Epithelial cell of prostate (primary cell): Measurements from ENCODE around the gene RRP12.
"Not testable (repeated sequence)": the region's sequence is repeated elsewhere in the genome, so short reads cannot be mapped to it uniquely, and the experiment has no call there.

Experiments
- DNase-seq: peaks from one replicate; pipeline ENCODE4 v3.0.0-alpha.2; 2011; ENCODE audit warnings: low read depth, low spot score
- H3K27ac ChIP-seq: fragments of 450-650 bp; 2 replicates; pipeline ENCODE4 v1.5.1; 2017; ENCODE audit warnings: mild to moderate bottlenecking

RRP12 gene

DNA sequence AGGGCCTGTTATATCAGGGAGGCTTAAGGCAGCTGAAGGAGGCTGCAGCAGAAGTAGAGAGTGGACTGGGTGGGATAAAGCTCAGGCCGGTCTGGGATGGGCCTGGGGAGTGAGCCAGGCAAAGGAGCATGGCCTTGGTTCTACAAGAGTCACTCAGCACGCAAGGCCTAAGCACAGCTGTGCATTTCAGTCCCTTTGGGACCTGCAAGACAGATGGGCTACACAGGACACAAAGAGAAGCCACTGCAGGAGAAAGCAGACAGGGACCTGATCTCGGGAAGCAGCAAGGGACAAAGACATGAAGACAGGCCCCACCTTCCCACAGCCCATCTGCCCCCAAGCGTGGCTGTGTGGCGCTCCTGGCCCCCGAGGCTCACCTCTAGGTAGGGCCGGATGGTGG, 29.4 kb downstream of the RRP12 start:
- H3K27ac ChIP-seq = no peak overlapping the region
- no peak for DNase-seq

DNA sequence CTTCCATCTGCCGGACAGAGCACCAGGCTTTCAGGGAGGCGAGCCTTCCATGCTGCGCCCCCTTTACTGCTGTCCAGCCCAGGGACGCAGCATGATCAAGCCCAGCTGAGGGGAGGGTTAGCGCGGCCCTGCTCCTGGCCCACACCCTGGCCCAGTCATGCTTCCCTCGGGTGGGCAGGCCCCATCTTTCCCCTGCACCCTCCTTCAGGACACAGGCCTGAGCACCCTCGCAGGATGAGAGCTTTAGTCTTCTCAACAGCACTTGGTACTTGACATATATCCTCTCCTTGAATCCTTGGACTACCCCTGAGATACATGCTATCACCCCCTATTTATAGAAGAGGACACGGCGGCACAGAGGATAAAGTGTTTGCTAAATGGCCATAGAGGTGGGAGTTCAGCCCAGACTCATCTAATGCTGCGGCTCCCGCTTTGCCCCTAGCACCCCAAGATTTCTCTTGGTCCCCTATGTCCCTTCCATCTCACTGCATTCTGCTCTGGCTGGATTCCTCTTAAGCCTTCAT, 34.0 kb downstream of the RRP12 start:
- DNase-seq = no peak
- H3K27ac ChIP-seq = no peak overlapping the region

DNA sequence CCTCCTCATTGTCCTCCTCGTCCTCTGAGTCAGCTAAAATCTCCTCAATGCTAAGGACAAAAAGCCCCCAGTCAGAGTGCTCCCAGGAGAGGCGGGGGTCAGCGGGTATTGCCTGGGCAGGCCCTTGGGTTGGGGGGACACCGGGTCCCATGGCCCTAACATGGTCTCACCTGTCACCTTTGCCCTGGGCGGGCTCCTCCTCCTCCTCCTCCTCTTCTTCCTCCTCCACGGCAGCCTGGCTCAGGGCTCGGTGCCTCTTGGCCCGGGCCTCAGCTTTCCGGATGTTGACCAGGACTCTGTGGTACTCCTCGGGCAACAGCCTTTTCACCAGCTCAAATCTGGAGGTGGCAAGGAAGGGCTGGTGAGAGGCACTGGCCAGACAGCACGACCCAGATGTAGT, 34.6 kb downstream of the RRP12 start:
- DNase-seq = no peak
- H3K27ac ChIP-seq = no peak overlapping the region

DNA sequence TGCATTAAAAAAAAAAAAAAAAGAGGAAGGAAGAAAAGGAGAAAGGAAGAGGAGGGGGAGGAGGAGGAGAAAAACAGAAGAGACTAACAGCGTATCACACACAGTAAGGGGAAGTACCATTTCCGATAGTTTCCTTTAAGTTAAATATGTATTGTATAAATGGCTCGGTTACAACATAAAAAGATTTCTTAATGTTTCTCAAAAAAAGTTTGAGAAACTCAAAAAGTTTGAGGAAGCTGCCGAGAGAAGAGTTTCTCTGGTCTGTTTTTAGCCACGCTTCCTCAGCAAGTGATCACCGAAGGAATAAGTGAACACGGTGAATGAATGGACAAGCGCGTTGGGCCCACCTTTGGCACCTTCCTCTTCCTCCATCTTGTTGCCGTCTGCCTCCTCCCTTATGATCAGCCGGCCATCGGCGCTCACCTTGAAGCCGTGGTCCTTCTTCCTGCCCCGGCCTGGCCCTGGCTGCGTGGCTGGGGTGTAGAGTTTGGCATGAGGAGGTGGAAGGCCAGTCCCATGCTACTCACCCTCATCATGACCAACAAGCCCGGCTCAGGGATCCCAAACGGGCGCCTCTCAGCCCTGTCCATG, 35.3 kb downstream of the RRP12 start:
- no peak overlapping the region for H3K27ac ChIP-seq
- DNase-seq = no peak

DNA sequence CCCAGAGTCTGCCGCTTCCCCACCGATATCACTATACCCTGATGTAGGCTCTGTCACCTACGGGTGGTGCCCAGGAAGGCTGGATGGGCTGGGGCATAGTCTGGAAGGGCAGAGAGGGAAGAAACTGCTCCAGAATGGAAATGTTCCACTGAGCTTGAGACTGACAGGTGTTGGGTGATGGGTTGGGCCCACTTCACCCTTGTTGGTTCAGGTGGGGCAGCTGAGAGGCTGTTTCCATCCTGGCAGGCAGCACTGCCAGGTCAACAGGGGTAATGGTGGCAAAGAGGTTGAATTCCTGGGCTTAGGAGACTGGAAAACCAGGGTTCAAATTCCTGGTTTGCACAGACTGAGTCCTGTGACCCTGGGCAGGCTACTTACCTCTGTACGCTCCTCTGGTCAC, 38.1 kb downstream of the RRP12 start:
- no peak overlapping the region for H3K27ac ChIP-seq
- no peak for DNase-seq

DNA sequence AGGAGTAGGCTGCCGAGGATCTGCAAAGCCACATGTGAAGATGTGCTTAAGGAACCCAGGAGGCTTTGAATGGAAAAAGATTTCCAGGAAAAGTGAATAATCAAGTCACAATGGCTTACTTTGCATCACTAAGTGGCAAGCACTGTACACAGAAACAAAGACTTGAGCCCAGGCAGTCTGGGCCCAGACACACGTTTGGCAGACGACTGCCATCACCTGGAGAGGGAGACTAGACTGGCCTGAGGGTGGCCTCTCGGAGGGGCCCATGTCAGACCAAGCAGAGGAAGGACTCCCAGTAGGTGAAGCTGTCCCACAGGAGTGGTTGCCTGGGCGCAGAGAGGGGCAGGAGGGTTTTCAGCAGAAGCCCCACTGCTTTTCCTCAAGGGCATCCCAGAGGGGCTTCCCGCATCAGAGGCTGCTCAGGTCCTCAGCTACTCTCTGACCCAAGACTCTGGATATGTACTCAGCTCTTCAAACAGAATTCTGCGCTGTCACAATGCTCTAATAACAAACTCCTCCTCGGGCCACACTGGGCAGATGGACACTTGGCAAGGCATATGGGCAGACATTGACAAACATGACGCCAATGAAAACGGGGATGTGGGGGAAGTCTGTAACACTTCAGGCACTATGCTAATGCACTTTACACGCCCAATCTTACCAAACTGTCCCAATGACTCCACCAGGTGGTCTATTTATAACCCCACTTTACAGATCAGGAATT, 38.7 kb downstream of the RRP12 start:
- DNase-seq = no peak
- H3K27ac ChIP-seq = no peak overlapping the region

DNA sequence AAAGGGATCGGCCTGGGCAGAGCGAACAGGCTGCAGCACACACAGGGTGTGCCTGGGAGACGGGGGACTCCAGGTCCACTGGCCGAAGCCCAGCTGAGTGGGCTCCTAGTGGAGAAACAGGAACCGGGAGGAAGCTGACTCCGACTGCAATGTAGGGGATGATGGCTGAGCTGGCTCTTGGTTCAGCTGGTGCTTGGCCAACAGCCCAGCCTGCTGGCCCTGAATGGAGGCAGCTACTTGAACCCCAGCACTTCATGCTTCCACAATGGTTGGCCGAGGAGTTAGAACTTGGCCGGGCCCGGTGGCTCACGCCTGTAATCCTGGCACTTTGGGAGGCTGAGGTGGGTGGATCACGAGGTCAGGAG, 39.6 kb downstream of the RRP12 start:
- no peak for DNase-seq
- H3K27ac ChIP-seq = no peak overlapping the region

DNA sequence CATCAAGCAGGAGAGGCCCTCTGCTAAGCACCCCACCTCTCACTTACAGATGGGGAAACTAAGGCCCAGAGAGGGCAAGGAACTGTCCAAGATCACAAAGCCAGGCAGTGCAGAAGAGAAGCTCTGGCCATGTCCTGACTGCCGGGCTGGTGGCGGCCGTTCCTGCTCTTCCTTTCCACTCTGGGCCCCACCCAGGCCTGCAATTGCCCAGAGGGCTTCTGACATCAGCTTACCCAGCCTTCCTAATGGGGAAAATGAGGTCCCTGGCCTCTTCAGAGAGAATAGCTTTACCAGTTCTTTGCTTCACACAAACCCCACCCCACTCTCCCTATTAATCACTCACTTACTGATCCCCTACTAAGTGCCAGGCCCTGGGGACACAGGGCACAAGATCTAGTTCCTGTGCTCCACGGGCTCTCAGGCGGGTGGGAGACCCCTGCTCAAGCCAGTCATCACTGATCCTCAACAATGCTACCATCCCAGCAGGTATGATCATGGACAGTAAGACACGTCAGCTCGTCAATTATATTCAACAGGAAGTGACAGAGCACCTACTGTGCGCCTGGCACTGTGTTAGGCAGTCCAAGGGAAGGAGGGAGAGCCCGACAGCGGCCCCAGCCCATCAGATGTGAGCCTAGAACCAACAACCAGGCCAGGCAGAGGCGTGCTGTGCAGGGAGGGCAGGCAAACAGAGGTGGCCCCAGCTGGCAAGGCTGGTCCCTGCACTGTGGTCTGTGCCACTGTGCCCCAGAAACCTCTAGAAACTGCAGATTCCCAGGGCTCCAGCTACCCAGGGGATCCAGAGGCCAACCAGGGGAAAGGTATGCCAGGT, 40.2 kb downstream of the RRP12 start:
- H3K27ac ChIP-seq = no peak overlapping the region
- no peak for DNase-seq

DNA sequence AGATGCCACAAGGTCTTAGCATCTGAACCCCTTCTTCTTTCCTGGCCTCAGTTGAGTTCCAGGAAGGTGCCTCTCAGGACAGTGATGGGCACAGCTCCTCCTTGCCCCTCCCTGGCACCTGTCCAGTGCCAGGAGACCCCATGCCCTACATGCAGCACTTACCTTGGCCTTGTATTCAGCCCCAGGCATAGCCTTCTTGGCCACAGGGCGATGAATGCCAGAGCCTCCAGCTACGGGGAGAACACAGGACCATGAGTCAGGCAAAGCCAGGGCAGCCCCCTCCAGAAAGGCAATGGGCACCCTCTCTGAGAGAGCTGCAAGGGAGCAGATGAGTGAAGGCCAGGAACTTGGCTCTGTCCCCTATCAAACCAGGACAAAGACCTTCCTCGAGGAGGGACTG, 42.4 kb downstream of the RRP12 start:
- DNase-seq = no peak
- no peak overlapping the region for H3K27ac ChIP-seq

DNA sequence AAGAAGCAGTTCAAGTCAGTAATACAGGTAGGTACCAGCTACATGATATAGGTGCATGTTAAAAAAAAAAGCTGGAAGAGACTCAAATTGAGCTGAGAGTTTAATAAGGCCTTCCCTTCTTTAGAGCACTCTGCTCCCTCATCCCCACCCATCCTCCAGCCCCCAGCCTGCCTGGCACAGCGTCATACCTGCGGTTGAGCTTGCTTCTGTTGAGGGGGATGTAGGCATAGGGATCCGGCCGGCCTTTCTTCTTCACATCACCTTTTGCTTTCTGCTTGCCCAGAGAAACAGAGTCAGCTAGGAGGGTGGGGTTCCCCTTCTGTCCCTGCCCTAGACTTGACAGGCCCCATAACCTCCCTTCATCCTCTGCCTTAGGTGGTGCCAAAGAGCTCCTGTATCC, 42.8 kb downstream of the RRP12 start:
- no peak for DNase-seq
- no peak overlapping the region for H3K27ac ChIP-seq

DNA sequence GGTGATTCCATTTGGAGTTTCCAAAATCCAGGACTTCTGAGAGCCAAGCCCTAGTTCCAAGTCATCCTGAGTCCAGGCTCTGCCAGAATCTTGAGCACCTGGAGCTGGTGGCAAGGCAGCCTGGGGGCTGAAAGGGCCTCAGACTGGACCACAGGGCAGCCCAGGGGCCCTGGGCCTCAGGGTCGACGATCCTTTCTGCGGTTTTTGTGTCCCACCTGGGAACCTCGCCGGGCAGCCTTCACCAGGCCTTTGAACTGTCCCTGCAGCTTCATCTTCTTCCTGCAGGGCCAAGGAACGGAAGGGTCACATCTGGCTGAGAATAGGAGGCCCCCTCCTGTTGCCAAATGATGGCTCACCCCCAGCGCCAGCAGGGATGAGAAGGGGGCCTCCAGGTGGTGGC, 44.2 kb downstream of the RRP12 start:
- H3K27ac ChIP-seq = no peak overlapping the region
- no peak for DNase-seq

DNA sequence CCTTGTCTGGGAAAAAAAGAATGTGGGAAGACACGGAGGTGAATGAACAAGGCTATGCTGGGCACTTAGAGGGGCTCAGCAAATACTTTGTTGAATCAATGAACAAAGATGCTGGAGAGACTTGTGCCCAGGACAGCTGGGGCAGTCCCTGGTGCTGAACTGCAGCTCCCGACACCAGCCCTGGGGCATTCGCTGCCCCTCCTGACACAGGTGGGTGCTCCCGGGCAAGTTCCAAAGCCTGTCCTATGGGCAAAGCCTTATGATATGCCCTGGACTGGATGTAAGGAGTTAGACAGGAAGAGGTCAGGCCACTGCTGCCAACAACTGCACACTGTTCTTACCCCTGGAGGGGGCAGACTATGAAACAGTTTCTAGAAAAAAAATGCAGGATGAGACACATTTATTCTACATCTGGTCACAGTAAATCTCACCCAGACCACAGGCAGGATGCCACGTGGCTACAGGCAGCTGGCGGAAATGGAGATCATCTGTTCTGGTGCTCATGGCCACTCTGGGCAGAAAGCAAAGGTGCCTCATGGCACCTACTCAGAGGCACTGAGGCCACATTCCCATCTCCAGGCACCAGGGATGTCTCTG, 44.7 kb downstream of the RRP12 start:
- no peak for DNase-seq
- H3K27ac ChIP-seq = no peak overlapping the region

DNA sequence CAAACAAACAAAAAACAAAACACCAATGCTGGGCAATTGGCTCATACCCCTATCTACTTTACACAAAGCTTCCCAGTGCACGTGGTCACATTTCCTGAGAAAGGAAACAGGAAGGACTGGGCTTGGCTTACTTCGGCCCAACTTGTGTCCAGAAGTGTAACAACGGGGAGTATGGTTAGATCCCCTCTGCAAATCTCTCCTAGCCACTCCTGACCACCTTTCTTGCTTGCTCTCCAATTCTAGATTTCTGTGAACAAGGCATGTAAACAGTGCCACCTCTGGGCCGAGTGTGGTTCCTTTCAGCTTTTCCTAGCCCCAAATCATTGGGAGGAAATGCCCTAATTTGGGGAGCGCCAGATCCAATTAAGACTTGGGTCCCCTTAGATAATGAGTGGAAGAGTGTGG, 45.6 kb downstream of the RRP12 start:
- no peak for DNase-seq

DNA sequence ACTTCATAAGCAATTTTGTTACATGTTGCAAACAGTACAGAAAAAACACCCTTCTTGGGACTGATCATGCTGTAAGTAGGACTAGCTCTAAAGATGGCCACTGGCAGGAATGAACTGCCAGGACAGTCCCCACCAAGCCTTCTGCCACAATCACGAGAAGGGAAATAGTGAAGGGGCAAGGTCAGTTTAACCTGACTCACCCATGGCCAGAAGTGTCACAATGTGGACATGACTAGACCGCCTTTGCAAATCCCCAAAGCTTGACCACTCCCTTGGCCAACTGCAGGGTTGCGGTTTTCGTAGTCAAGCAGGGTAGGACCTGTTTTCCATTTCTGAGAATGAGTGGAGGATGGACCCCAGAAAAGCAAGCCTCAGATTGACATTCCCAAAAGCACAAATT, 47.2 kb downstream of the RRP12 start:
- DNase-seq = no peak
- no peak overlapping the region for H3K27ac ChIP-seq

More for the DNA sequence above, 45.6 kb downstream of the RRP12 start:
- H3K27ac ChIP-seq = no peak overlapping the region

DNA sequence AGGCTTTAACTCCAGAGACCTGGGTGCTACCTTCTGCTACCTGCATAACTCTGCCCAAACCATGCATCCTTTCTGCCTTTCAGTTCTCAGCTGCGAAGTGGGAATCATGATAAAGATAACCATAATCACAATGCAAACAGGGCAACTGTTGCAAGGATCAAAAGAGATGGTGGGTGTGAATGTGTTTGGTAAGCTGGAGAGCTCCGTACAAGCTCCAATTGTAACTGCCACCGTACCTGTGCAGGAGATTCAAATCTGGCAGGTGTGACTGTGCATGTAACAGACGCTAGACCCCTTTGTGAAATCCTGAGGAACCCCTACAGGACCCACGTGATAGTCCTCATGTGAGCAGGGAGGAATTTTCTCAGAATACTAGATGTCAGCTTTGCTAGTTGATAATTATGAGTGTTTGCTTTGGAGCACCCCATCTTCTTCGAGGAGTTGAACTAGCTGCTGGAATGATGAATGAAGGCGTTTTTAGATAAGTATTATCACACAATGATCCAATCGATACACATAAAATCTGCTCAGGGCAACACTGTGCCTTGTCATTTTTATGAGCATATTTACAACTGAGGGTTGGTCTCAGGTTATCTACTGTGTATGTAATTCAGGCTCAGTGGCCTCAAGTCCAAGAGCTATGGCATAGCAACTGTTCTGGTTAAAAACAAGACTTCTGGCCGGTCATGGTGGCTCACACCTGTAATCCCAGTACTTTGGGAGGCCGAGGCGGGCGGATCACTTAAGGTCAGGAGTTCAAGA, 51.2 kb downstream of the RRP12 start:
- no peak overlapping the region for H3K27ac ChIP-seq

DNA sequence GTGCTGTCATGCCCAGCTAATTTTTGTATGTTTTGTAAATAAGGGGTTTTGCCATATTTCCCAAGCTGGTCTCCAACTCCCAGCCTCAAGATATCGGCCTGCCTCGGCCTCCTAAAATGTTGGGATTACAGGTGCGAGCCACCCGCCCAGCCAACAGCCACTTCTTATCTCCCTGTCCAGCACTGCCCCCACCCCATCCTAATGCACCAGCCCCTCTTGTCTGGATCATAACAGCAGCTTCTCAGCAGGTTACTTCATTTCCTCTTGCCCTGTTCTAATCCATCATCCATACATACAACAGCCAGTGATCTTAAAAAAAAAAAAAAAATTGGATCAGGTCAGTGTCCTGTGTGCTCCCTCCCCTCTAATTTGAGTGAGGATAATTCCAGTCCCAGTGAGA, 53.8 kb downstream of the RRP12 start:
- no peak overlapping the region for H3K27ac ChIP-seq
- no peak for DNase-seq

More for the DNA sequence above, 51.2 kb downstream of the RRP12 start:
- no peak for DNase-seq

DNA sequence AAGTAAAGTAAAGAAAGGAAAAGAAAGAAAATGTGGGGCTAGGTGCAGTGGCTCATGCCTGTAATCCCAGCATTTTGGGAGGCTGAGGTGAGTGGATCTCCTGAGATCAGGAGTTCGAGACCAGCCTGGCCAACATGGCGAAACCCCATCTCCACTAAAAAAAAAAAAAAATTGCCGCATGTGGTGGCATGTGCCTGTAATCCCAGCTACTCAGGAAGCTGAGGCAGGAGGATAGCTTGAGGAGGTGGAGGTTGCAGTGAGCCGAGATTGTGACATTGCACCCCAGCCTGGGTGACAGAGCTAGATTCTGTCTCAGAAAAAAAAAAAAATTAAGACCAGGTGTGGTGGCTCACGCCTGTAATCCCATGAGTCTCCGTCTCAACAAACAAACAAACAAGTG, 57.5 kb downstream of the RRP12 start:
- not testable (repeated sequence) for DNase-seq, H3K27ac ChIP-seq

DNA sequence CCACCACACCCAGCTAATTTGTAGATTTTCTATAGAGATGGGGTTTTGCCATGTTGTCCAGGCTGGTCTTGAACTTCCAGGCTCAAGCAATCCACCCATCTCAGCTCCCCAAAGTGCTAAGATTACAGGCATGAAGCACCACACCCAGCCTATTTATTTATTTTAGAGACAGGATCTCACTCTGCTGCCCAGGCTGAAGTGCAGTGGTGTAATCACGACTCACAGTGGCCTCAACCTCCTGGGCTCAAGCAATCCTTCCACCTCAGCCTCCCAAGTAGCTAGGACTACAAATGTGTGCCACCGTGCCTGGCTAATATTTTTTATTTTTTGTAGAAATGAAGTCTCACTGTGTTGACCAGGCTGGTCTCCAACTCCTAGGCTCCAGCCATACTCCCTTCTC, 59.7 kb downstream of the RRP12 start:
- no peak overlapping the region for H3K27ac ChIP-seq
- no peak for DNase-seq

DNA sequence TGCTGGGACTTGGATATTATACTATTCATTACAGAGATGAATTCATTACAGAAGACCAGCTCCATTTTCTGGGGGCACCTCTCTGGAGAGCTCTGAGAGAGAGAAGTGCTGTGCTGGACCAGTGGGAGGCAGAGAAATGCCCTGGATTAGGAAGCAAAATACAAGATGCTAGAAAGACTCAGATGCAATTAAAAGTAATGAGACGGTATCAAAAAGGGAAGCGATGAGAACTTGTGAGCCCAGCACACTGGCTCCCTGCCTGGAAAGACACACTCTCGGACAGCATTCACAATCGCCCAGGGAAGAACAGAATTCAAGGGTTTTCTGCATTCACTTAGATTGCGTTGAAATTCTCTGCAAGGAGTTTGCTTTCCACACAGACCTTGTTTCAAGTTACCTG, 63.1 kb downstream of the RRP12 start:
- H3K27ac ChIP-seq = no peak overlapping the region
- DNase-seq = no peak
